Measurements from ENCODE around the gene HBQ1. TPM values are rescaled to one million over a fixed set of nuclear protein-coding genes. Genes with fewer than 3 reads are reported as not detected.
A peak's percentile ranks its signal among the peaks of the same experiment; 100 is the strongest.
"Not testable (repeated sequence)": the region's sequence is repeated elsewhere in the genome, so short reads cannot be mapped to it uniquely, and the experiment has no call there.

Gene HBQ1
- total RNA-seq, 1 experiment from 2014 or later: 3.6 TPM

- not testable (repeated sequence) for DNase-seq (ENCODE audit: low read depth)
These were observed 20.0 kb upstream of the HBQ1 start for GRCh38 chr16:160242-160641.

- DNase-seq (ENCODE audit: low read depth): no peak
These were observed 19.5 kb upstream of the HBQ1 start for GRCh38 chr16:160691-161190.

- no peak for DNase-seq (ENCODE audit: low read depth)
These were observed 17.8 kb upstream of the HBQ1 start for GRCh38 chr16:162271-162991.

GRCh38 chr16:163139-163538 lies 17.1 kb upstream of the HBQ1 start:
- DNase-seq (ENCODE audit: low read depth): not testable (repeated sequence)

GRCh38 chr16:163696-164095 lies 16.6 kb upstream of the HBQ1 start:
- not testable (repeated sequence) for DNase-seq (ENCODE audit: low read depth)

GRCh38 chr16:164134-164823 lies 16.0 kb upstream of the HBQ1 start:
- not testable (repeated sequence) for DNase-seq (ENCODE audit: low read depth)

- no peak for DNase-seq (ENCODE audit: low read depth)
These were observed 15.3 kb upstream of the HBQ1 start for GRCh38 chr16:164827-165538.

GRCh38 chr16:165539-166374 lies 14.5 kb upstream of the HBQ1 start, which contains the start of gene HBM:
HBM (plus strand) TSS chr16:165978; CDS start chr16:165998, 20 bp downstream.
- no peak for DNase-seq (ENCODE audit: low read depth)

- DNase-seq (ENCODE audit: low read depth): no peak
These were observed 13.7 kb upstream of the HBQ1 start for GRCh38 chr16:166375-167121.

- DNase-seq (ENCODE audit: low read depth): no peak
These were observed 13.1 kb upstream of the HBQ1 start for GRCh38 chr16:167122-167690.

- no peak for DNase-seq (ENCODE audit: low read depth)
These were observed 11.8 kb upstream of the HBQ1 start for GRCh38 chr16:168424-168823.

- no peak for DNase-seq (ENCODE audit: low read depth)
These were observed 11.2 kb upstream of the HBQ1 start for GRCh38 chr16:169014-169413.

GRCh38 chr16:170088-170507 lies 10.2 kb upstream of the HBQ1 start:
- peak; percentile 35 for DNase-seq (ENCODE audit: low read depth)

- DNase-seq (ENCODE audit: low read depth): no peak
These were observed 9.5 kb upstream of the HBQ1 start for GRCh38 chr16:170788-171187.

GRCh38 chr16:172374-172941 lies 7.8 kb upstream of the HBQ1 start, which contains the start of gene HBA2:
HBA2 (plus strand) TSS chr16:172876; CDS start chr16:172913, 37 bp downstream.
- not testable (repeated sequence) for DNase-seq (ENCODE audit: low read depth)

- DNase-seq (ENCODE audit: low read depth): not testable (repeated sequence)
These were observed 6.9 kb upstream of the HBQ1 start for GRCh38 chr16:173211-173854.

GRCh38 chr16:173928-174769 lies 6.1 kb upstream of the HBQ1 start:
- DNase-seq (ENCODE audit: low read depth): peak; percentile 44

Data from HT1080 (cell line).